GM18526 (cell line): ENCODE measurements around the gene SLCO2A1.

Experiments
- POLR2A ChIP-seq: IDR thresholded peaks from 3 replicates; pipeline ENCODE4 v1.6.1; 2011; ENCODE audit not compliant: insufficient read length; ENCODE audit errors: extremely low read depth

SLCO2A1 gene

DNA sequence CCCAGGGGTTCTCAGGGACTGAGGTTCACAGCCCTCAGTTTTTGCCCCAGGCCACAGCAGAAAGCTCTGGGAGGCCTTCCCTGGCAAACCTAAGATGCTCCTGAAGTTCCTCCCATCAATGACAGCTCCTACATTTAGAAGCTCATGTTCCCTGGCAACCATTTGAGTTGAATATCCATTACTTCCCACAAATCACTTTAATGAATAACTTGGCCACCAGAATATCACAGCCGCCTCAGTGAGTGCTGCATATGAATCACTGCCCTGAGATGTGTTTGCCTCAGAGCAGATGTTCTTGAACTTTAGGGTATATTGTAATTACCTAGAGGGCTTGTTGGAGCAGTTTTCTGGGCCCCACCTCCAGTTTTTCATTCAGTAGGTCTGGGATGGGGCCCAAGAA lies 27.4 kb downstream of the SLCO2A1 start:
- no peak for TF ChIP-seq POLR2A

- no peak for TF ChIP-seq POLR2A
These were observed 28.5 kb downstream of the SLCO2A1 start for GRCh38 chr3:134001251-134001650.

GRCh38 chr3:133999891-134000685 lies 29.6 kb downstream of the SLCO2A1 start:
- TF ChIP-seq POLR2A, result no peak

- no peak for TF ChIP-seq POLR2A
These were observed 31.0 kb downstream of the SLCO2A1 start for GRCh38 chr3:133998691-133999241.

- TF ChIP-seq POLR2A, result no peak
These were observed 31.7 kb downstream of the SLCO2A1 start for GRCh38 chr3:133997871-133998635.

- no peak for TF ChIP-seq POLR2A
These were observed 32.7 kb downstream of the SLCO2A1 start for GRCh38 chr3:133996996-133997395.

DNA sequence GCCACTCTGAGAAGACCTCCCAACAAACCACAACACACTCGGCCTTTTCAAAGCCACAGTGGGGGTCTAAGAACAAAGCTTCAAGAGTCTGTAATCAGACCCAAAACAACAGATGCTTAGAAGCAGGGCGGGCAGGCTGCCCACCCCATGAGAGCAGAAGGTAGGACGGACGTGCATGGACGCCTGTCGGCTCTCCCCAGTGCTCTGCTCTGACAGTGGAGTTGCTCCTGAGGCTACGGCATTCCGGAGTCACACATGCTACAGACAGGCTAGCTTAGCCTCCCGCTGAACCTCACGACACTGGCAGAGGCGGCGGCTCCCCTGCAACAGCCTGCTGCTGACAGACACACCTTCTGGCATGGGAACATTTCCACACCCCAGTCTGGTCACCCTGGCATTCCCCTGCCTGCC lies 33.5 kb downstream of the SLCO2A1 start:
- no peak for TF ChIP-seq POLR2A

DNA sequence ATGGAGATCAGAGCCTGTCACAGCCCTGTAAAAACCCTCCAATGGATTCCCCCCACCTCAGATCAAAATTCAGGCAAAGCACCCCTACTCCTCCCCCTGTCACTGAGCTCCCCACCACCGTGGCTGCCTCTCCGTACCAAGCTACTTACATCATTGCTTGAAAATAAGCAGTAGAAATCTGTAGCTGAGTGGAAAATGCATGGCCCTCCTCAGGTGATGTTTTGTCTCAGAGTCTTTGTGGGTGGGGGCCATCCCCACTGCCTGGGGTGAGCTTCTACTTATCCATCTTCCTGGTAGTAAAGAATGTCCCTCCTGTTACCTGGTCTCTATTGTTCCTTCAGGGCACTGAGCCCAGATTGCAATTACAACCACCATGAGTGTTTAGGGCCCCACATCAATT lies 34.5 kb downstream of the SLCO2A1 start:
- no peak for TF ChIP-seq POLR2A

- no peak for TF ChIP-seq POLR2A
These were observed 35.4 kb downstream of the SLCO2A1 start for GRCh38 chr3:133994166-133994890.

- no peak for TF ChIP-seq POLR2A
These were observed 36.6 kb downstream of the SLCO2A1 start for GRCh38 chr3:133992951-133993620.

DNA sequence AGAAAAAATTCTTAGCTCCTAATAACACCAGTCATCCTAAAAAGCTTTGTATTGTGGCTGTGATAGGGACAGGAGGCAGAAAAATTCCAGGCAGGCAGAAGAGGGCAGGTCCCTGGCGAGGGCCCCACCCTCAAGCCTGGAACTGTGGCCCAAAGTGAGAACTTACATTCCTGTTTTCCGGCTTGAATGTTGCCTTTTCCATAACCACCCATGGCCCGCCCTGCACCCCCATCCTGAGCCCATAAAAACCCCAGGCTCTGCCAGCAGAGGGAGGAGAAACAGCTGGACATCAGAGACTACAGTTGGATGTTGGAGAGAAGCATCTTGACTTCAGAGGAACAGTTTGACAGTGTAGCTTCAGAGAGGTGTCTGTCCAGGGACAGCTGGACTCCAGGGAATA lies 37.3 kb downstream of the SLCO2A1 start:
- no peak for TF ChIP-seq POLR2A

- TF ChIP-seq POLR2A, result no peak
These were observed 38.1 kb downstream of the SLCO2A1 start for GRCh38 chr3:133991637-133992036.

- no peak for TF ChIP-seq POLR2A
These were observed 38.5 kb downstream of the SLCO2A1 start for GRCh38 chr3:133991209-133991608.

DNA sequence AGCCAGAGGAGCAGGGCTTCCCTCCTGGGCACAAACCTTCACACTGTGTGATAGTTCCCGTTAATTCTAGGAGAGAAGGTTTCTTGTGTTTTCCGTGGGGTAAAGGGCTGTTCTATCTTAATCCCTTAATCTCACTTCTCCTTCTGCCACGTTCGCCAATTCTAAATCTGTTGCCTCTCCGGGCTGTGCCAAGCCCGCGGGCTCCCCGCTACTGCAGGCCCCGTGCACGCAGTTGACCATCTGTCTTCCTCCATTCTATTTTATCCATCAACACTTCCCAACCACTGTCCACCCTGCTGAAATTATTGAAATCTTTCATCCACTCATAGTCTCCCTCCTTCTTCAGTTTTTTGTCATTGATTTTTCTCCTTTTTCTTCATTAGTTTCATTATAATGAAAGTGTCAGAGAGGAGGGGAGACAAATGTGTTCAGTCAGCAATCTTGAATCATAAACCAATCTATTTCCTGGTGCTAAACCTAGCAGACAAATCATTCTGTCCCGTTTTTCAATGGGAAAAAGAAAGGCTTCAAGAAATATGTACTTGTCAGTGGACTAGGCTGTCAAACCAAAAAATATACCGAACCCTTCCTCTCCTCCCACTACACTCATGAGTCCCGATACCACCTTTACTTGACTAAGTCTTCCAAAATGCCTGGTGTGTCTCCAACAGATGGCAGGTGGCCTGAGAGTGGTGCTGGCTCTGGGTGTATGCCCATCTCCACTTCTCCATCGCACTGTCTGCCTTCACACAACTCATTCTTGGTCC lies 39.6 kb downstream of the SLCO2A1 start:
- TF ChIP-seq POLR2A, result no peak
